OCI-LY3 (cell line): ENCODE data around the gene ASTL.
"Not testable (repeated sequence)": the region's sequence is repeated elsewhere in the genome, so short reads cannot be mapped to it uniquely, and the experiment has no call there.

ENCODE experiments used
- H2AFZ ChIP-seq: fragments of 200-600, 300-600 bp; shearing (Covaris generic); 2 replicates; pipeline ENCODE4 v1.6.0; 2014; ENCODE audit warnings: antibody characterized with exemption, low read depth, low read length
- H3K27ac ChIP-seq: fragments of 200-600, 300-600 bp; sonication (generic); 2 replicates; pipeline ENCODE4 v1.5.1; 2014; ENCODE audit warnings: mild to moderate bottlenecking, low read length, moderate library complexity, mixed read lengths
- H3K27me3 ChIP-seq: fragments of 200-600, 300-600 bp; sonication (generic); 2 replicates; pipeline ENCODE4 v1.6.1; 2014; ENCODE audit warnings: low read depth, low read length, mixed read lengths
- H3K36me3 ChIP-seq: fragments of 200-600, 300-600 bp; sonication (generic); replicated peaks from 2 replicates; pipeline ENCODE3; 2014; ENCODE audit warnings: low read depth, low read length, mixed read lengths
- H3K4me1 ChIP-seq: fragments of 300-600, 200-600 bp; sonication (generic); 2 replicates; pipeline ENCODE4 v1.6.1; 2014; ENCODE audit warnings: low read length, mixed read lengths
- H3K4me2 ChIP-seq: fragments of 200-600, 300-600 bp; sonication (generic); 2 replicates; pipeline ENCODE4 v1.6.1; 2014; ENCODE audit warnings: low read length, mixed read lengths
- H3K4me3 ChIP-seq: fragments of 300-600, 200-600 bp; sonication (generic); 2 replicates; pipeline ENCODE4 v1.5.1; 2014; ENCODE audit warnings: antibody characterized with exemption, mild to moderate bottlenecking, low read length, moderate library complexity
- H3K79me2 ChIP-seq: fragments of 300-600, 200-600 bp; shearing (Covaris generic); 2 replicates; pipeline ENCODE4 v1.6.1; 2014; ENCODE audit warnings: mild to moderate bottlenecking, low read length, mixed read lengths
- H3K9ac ChIP-seq: fragments of 300-600, 200-600 bp; shearing (Covaris generic); 2 replicates; pipeline ENCODE4 v1.6.0; 2014; ENCODE audit warnings: mild to moderate bottlenecking, low read length, moderate library complexity
- H3K9me3 ChIP-seq: fragments of 200-600, 300-600 bp; shearing (Covaris generic); 2 replicates; pipeline ENCODE4 v1.6.1; 2014; ENCODE audit warnings: low read length, mixed read lengths; ENCODE audit not compliant: insufficient read depth
- H4K20me1 ChIP-seq: fragments of 200-600, 300-600 bp; sonication (generic); 2 replicates; pipeline ENCODE4 v1.6.1; 2016; ENCODE audit warnings: low read length, mixed read lengths; ENCODE audit not compliant: insufficient read depth
- CTCF ChIP-seq: fragments of 200-600, 300-600 bp; sonication (generic); IDR thresholded peaks from 2 replicates; pipeline ENCODE4 v1.5.1; 2014; ENCODE audit warnings: antibody characterized with exemption, low read length, low read depth
- EZH2phosphoT487 ChIP-seq: fragments of 200-600 bp; shearing (Covaris generic); IDR thresholded peaks from 2 replicates; pipeline ENCODE4 v1.6.1; 2018; ENCODE audit warnings: antibody characterized with exemption, mixed run types, low read depth

ASTL gene

GRCh38 chr2:96087130-96087529 lies 51.2 kb downstream of the ASTL start:
- no peak overlapping the region for H3K9ac ChIP-seq
- no peak overlapping the region for H2AFZ ChIP-seq
- no peak overlapping the region for H3K4me2 ChIP-seq
- H3K27me3 ChIP-seq = peaks cover 11% of the 10 kb centered on the region; the same call in 1 of the 2 replicates
- H3K27ac ChIP-seq = no peak overlapping the region
- H4K20me1 ChIP-seq = no peaks in the 10 kb centered on the region
- H3K36me3 ChIP-seq = no peaks in the 10 kb centered on the region
- no peaks in the 10 kb centered on the region for H3K79me2 ChIP-seq
- no peak for TF ChIP-seq CTCF
- no peaks in the 10 kb centered on the region for H3K9me3 ChIP-seq
- no peaks in the 10 kb centered on the region for H3K4me1 ChIP-seq
- H3K4me3 ChIP-seq = no peak overlapping the region

- H2AFZ ChIP-seq = no peak overlapping the region
- peaks cover 11% of the 10 kb centered on the region; the same call in 1 of the 2 replicates for H3K27me3 ChIP-seq
- H3K9me3 ChIP-seq = no peaks in the 10 kb centered on the region
- H3K4me1 ChIP-seq = no peaks in the 10 kb centered on the region
- no peak overlapping the region for H3K27ac ChIP-seq
- H3K4me2 ChIP-seq = no peak overlapping the region
- H3K36me3 ChIP-seq = no peaks in the 10 kb centered on the region
- H3K4me3 ChIP-seq = no peak overlapping the region
- H3K9ac ChIP-seq = no peak overlapping the region
- H4K20me1 ChIP-seq = no peaks in the 10 kb centered on the region
- TF ChIP-seq CTCF (no peak), EZH2phosphoT487 (no peak)
- H3K79me2 ChIP-seq = no peaks in the 10 kb centered on the region
Observed at GRCh38 chr2:96085541-96086355, 52.6 kb downstream of the ASTL start.

- H3K36me3 ChIP-seq, H2AFZ ChIP-seq, H3K4me3 ChIP-seq, H3K9ac ChIP-seq, H4K20me1 ChIP-seq, H3K79me2 ChIP-seq, H3K4me2 ChIP-seq, H3K4me1 ChIP-seq, H3K27ac ChIP-seq, H3K9me3 ChIP-seq: not testable (repeated sequence)
- H3K27me3 ChIP-seq = peaks cover 11% of the 10 kb centered on the region; the same call in 1 of the 2 replicates
Observed at GRCh38 chr2:96084858-96085518, 53.3 kb downstream of the ASTL start.

- Histone ChIP-seq H3K79me2 (no peaks in the 10 kb centered on the region), H3K4me3 (no peak overlapping the region), H3K9me3 (no peaks in the 10 kb centered on the region), H3K4me2 (no peak overlapping the region), H4K20me1 (no peaks in the 10 kb centered on the region), H2AFZ (no peak overlapping the region), H3K36me3 (no peaks in the 10 kb centered on the region), H3K27ac (no peak overlapping the region), H3K9ac (no peak overlapping the region), H3K27me3 (peaks cover 11% of the 10 kb centered on the region; the same call in 1 of the 2 replicates), H3K4me1 (no peaks in the 10 kb centered on the region)
- TF ChIP-seq EZH2phosphoT487 = no peak
- TF ChIP-seq CTCF = no peak
Observed at GRCh38 chr2:96083989-96084857, 54.1 kb downstream of the ASTL start.
